Transverse colon (tissue), 3 donors: ENCODE measurements around the gene TMPRSS5.

Experiments used
- CTCF ChIP-seq, 5 experiments: fragments of 200-600 bp in 3 of 5; fragments of 450-650 bp in 2 of 5; sonication (generic) in 3 of 5; IDR thresholded peaks; 1 replicate in 2 of 5; 2 replicates in 3 of 5; pipeline ENCODE4 v1.5.1; 2016 to 2017; ENCODE audit warnings: antibody characterized with exemption in 5 of 5, inconsistent platforms in 3 of 5, mild to moderate bottlenecking in 2 of 5, moderate library complexity in 1 of 5
- EP300 ChIP-seq: sonication (generic); formaldehyde crosslinking; IDR thresholded peaks from one replicate; pipeline ENCODE4 v1.6.1; 2017; ENCODE audit warnings: antibody characterized with exemption, low read depth
- POLR2A ChIP-seq: fragments of 450-650 bp; IDR thresholded peaks from one replicate; pipeline ENCODE4 v1.6.1; 2016; ENCODE audit warnings: antibody characterized with exemption, mild to moderate bottlenecking, moderate library complexity

- TF ChIP-seq CTCF (IDR thresholded peaks at IDR 0.05), result no peak
- no peak for TF ChIP-seq POLR2A
- TF ChIP-seq EP300, result no peak
Observed at GRCh38 chr11:113675003-113675561, 31.0 kb downstream of the TMPRSS5 start.
